Activated CD4-positive, alpha-beta T cell treated with anti-CD3 and anti-CD28 coated beads for 36 hours (primary cell): ENCODE results near the gene PIGX. TPM values are rescaled to one million over a fixed set of nuclear protein-coding genes. Genes with fewer than 3 reads are reported as not detected.
"Not testable (repeated sequence)": the region's sequence is repeated elsewhere in the genome, so short reads cannot be mapped to it uniquely, and the experiment has no call there.

Experiments used
- ATAC-seq: fragments of 200-7000 bp; cut with Tn5 transposase; one replicate; pipeline ENCODE4 v1.10.0; 2021; ENCODE audit warnings: mild to moderate bottlenecking, moderate library complexity
- CTCF ChIA-PET: fragments of 350-600 bp; sonication (Branson Sonifier 250); formaldehyde crosslinking; loops from one replicate; lab custom pipeline; 2021; ENCODE audit warnings: antibody characterized with exemption; lab: Charles Lee
- POLR2A ChIA-PET: fragments of 350-600 bp; sonication (Branson Sonifier 250); formaldehyde crosslinking; loops from one replicate; lab custom pipeline; 2021; ENCODE audit warnings: antibody characterized with exemption, inconsistent platforms; lab: Charles Lee
- DNase-seq: peaks from one replicate; pipeline ENCODE4 v3.0.0-alpha.2; 2020
- H3K27ac Mint-ChIP-seq: one replicate; pipeline ENCODE4 v1.8.0; 2021; ENCODE audit warnings: mixed read lengths
- H3K27me3 Mint-ChIP-seq: one replicate; pipeline ENCODE4 v1.8.0; 2021; ENCODE audit warnings: mixed read lengths
- H3K36me3 Mint-ChIP-seq: one replicate; pipeline ENCODE4 v1.8.0; 2021; ENCODE audit warnings: low read depth, mixed read lengths
- H3K4me1 Mint-ChIP-seq: one replicate; pipeline ENCODE4 v1.8.0; 2021; ENCODE audit warnings: mixed read lengths
- H3K4me3 Mint-ChIP-seq: one replicate; pipeline ENCODE4 v1.8.0; 2021; ENCODE audit warnings: mild to moderate bottlenecking, moderate library complexity, mixed read lengths
- H3K9me3 Mint-ChIP-seq: one replicate; pipeline ENCODE4 v1.8.0; 2021; ENCODE audit warnings: low read depth, mixed read lengths
- intact Hi-C, 2 experiments: fragments of 100-400 bp; cut with DNase I in 1 of 2; cut with micrococcal nuclease in 1 of 2; formaldehyde crosslinking; loops; one replicate each; pipeline versions ENCODE4 v1.14.2 to v1.15.1; 2022 to 2024; cut with DNase I, micrococcal nuclease
- total RNA-seq, 2 experiments: library from RNA; stranded (reverse); gene quantifications; one replicate each; pipeline ENCODE4 v1.2.3, GENCODE V29; 2021

PIGX gene
- total RNA-seq, 2 experiments from 2014 or later, result 37.8 to 42.2 TPM

DNA sequence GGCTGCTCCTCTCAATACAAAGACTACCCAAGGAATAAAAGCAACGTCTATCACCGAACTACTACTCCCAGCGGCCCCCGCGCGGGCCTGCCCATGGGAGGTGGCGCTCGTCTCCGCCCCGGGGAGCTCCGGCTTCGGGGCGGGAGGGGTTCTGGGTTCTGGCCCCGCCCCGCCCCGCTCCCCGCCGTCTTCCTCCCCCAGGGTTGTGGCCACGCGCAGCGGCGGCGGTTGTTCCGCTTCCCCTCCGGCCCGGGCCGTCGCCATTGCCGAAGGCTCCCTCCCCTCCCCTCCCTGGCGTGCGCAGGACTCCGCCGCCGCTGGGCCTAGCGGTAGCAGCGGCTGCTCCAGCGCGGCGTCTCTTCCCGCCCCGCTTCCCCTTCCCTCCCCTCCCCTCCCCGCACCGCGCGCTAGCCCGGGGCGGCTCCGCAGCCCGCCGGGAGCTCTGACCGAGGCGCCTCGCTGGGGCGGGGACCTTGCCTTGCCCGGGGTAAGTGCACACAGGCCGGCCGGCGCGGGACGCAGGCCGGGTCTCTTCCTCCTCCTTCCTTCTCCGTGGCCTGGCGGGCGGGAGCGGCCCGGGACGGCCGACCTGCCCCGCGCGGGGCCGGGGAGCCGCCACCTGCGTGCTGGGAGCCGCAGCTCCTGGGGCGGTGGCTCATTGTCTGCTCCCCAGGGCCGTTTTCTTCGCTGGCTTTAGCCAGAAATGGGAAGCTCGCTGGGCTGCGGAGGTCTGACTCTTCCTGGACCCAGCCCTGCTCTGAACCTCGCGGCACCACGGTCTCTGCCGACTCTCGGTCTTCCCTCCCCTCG lies 27.7 kb downstream of the PIGX start, which contains the start of gene PAK2:
TSS of gene PAK2 (plus strand) at position 187 of the 810 bp plus-strand sequence. CDS start 42,790 bp downstream, outside the sequence.
- intact Hi-C loops, result loop anchor here (1.0 to 5.0 kb wide), 7 partner anchors 28 to 307 kb away; partner anchors contain the start of genes CEP19 (in 2 of the 2), PIGX (in 2 of the 2), NCBP2 (in 1 of the 2) and RNF168 (in 1 of the 2)
- ChIA-PET CTCF (interaction anchor here (0.5 to 1.5 kb wide), 10 partner anchors 14 to 211 kb away, joined by 3 to 5 read pairs (median 3); partner anchors contain the start of genes CEP19 and PIGX), POLR2A (interaction anchor here (0.5 to 2.9 kb wide), 6 partner anchors 14 to 237 kb away, joined by 3 to 10 read pairs (median 3); partner anchors contain the start of genes CEP19, PIGX and SENP5)
- H3K4me1 Mint-ChIP-seq, result peaks cover 25% of the 10 kb centered on the region
- peaks cover 18% of the 10 kb centered on the region for H3K36me3 Mint-ChIP-seq
- DNase-seq (peak; percentile 94), ATAC-seq (peak; percentile 92)
- peak within 1 kb of the TSS; percentile 99 for H3K27ac Mint-ChIP-seq
- peak within 1 kb of the TSS; percentile 93 for H3K4me3 Mint-ChIP-seq
- H3K27me3 Mint-ChIP-seq, result no peaks in the 10 kb centered on the region
- peaks cover 3% of the 10 kb centered on the region for H3K9me3 Mint-ChIP-seq

DNA sequence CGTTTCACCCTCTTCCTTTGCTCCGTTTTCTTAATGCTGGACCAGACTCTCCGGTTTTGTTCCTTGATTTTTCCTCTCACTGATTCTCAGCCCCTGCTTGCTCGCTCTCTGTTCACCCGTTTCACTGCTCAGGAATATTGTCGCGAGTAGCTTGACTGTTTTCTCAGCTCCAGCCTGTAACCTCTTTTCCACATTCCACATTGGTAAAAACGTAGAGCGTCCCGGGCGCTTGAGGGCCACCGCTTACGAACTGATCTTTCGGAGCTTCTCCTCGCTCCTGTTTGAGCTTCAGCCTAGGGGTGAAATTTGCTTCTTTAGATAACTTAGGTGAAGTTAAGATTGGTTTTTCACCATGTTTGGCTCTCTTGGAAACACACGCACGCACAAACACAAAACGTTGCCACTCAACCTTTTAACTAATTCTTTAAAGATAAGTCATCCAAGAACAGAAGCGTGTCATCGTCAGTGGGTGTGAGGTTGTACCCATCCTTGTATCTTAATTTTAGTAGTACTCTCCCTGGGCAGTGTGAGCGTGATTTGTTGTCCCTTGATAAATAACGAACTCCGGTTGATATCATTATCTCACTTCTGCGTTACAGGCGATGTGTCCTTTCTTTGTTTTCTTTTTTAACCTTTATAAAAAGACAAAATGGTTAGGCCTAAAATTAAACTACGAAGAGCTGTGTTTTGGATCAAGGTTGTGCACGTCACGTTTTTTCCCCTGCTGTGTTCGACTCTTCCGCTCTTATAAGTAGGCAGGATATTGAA lies 28.5 kb downstream of the PIGX start:
- ATAC-seq, result peak; percentile 45
- intact Hi-C loops, result loop anchor here (1.0 to 5.0 kb wide), 3 partner anchors 62 to 202 kb away; partner anchors contain the start of gene NCBP2 (in 1 of the 2)
- ChIA-PET POLR2A (interaction anchor here (0.6 to 2.9 kb wide), 4 partner anchors 28 to 238 kb away, joined by 3 to 10 read pairs (median 3); partner anchors contain the start of genes CEP19, PIGX and SENP5), CTCF (interaction anchor here (0.7 to 1.5 kb wide), 9 partner anchors 15 to 212 kb away, joined by 3 to 5 read pairs (median 3); partner anchors contain the start of genes CEP19 and PIGX)
- peak; percentile 69 for DNase-seq
- H3K4me3 Mint-ChIP-seq, result peak overlapping the region; percentile 93
- H3K36me3 Mint-ChIP-seq, result peaks cover 15% of the 10 kb centered on the region
- peaks cover 3% of the 10 kb centered on the region for H3K9me3 Mint-ChIP-seq
- peaks cover 25% of the 10 kb centered on the region for H3K4me1 Mint-ChIP-seq
- peak overlapping the region; percentile 99 for H3K27ac Mint-ChIP-seq
- H3K27me3 Mint-ChIP-seq, result no peaks in the 10 kb centered on the region

DNA sequence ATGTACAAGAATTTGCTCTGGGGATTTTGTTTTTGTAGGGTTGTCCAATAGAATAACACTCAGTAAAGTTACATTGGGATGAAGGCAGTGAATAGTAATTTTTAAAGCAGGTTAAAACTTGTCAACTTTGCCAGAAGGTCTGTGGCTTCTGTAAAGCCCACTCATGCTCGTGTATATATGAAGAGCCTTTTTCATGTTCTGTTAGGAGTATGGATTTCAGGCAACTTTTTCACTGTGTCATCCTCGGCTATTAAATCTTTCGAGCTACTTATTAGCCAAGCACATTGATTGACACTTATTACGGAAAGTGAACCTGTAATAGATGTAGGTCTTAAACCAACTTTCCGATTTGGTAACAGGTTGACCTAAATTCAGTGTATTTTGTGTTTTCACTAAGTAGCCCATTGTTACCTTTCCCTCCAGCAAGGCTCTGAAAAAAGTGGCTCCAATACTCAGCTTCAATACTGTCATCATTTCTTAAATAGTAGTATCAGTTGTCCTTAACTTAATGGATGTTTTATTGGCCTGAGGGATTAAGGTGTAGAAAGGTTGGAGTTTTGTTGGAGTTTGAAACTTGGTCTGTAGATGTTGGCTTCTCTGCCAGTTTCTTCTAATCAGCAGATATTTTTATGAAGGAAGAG lies 29.2 kb downstream of the PIGX start:
- peak overlapping the region; percentile 99 for H3K27ac Mint-ChIP-seq
- H3K4me1 Mint-ChIP-seq, result peaks cover 29% of the 10 kb centered on the region
- POLR2A ChIA-PET, result interaction anchor here (2.9 kb wide), 1 partner anchor 29 kb away, joined by 10 read pairs; the partner anchor contains the start of genes CEP19 and PIGX
- peak overlapping the region; percentile 93 for H3K4me3 Mint-ChIP-seq
- DNase-seq (no peak), ATAC-seq (no peak)
- intact Hi-C loops, result loop anchor here in 1 of 2 experiments (5.0 kb wide), 1 partner anchor 61 kb away; no protein-coding TSS in a partner anchor
- H3K36me3 Mint-ChIP-seq, result peaks cover 21% of the 10 kb centered on the region
- CTCF ChIA-PET, result interaction anchor here (0.7 to 1.5 kb wide), 4 partner anchors 16 to 56 kb away, joined by 3 to 4 read pairs (median 3); no protein-coding TSS in a partner anchor
- no peaks in the 10 kb centered on the region for H3K27me3 Mint-ChIP-seq
- peaks cover 3% of the 10 kb centered on the region for H3K9me3 Mint-ChIP-seq

DNA sequence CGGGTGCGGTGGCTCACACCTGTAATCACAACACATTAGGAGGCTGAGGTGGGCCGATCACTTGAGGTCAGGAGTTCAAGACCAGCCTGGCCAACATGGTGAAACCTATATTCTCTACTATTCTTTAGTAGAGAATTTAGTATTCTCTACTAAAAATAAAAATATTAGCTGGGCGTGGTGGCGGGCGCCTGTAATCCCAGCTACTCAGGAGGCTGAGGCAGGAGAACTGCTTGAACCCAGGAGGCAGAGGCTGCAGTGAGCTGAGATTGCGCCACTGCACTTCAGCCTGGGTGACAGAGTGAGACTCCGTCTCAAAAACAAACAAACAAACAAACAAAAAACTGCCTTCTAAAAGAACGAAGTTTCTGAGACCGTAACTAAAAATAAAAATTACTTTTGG lies 31.4 kb downstream of the PIGX start:
- H3K36me3 Mint-ChIP-seq, result peaks cover 30% of the 10 kb centered on the region
- H3K27ac Mint-ChIP-seq, H3K9me3 Mint-ChIP-seq, H3K4me3 Mint-ChIP-seq, POLR2A ChIA-PET, DNase-seq, ATAC-seq, H3K27me3 Mint-ChIP-seq: not testable (repeated sequence)
- intact Hi-C loops, result loop anchor here in 1 of 2 experiments (5.0 kb wide), 1 partner anchor 59 kb away; no protein-coding TSS in a partner anchor
- H3K4me1 Mint-ChIP-seq, result peaks cover 43% of the 10 kb centered on the region
- CTCF ChIA-PET, result interaction anchor here (1.4 kb wide), 1 partner anchor 215 kb away, joined by 4 read pairs; no protein-coding TSS in a partner anchor

DNA sequence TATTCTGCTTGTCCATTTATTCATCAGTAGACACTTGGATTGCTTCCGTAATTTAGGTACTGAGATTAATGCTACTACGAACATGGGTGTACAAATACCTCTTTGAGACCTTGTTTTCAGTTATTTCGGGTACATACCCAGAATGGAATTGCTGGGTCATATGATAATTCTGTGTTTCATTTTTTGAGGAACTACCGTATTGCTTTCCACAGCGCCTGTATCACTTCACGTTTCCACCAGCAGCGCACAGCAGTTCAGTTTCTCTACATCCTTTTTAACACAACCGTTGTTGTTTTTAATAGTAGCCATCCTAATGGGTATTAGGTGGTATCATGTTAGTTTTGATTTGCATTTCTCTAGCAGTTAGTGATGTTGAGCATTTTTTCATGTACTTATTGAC lies 36.9 kb downstream of the PIGX start:
- intact Hi-C loops, result no loop called here
- H3K27ac Mint-ChIP-seq, result no peak overlapping the region
- no peak for DNase-seq
- H3K27me3 Mint-ChIP-seq, result no peaks in the 10 kb centered on the region
- peaks cover 56% of the 10 kb centered on the region for H3K36me3 Mint-ChIP-seq
- H3K9me3 Mint-ChIP-seq, result peaks cover 2% of the 10 kb centered on the region
- CTCF ChIA-PET, result no interaction called here
- no peak for ATAC-seq
- H3K4me1 Mint-ChIP-seq, result peaks cover 56% of the 10 kb centered on the region
- no peak overlapping the region for H3K4me3 Mint-ChIP-seq
- POLR2A ChIA-PET, result no interaction called here

DNA sequence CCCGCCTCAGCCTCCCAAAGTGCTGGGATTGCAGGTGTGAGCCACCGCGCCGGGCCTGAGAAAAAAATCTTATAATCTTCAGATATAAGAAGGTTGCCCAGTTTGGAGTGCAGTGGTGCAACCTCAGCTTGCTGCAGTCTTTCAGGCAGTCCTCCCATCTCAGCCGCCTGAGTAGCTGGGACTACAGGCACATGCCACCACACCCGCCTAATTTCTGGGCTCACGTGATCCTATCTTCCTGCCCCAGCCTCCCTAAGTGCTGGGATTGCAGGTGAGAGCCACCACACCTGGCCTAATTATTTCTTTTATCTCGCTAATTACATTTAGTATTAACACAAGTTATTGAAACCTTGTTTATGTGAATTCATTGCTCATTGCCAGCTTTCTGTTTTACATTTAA lies 41.0 kb downstream of the PIGX start:
- ATAC-seq, result peak; percentile 7
- H3K27ac Mint-ChIP-seq, result peak overlapping the region; percentile 13
- intact Hi-C loops, result no loop called here
- POLR2A ChIA-PET, result no interaction called here
- CTCF ChIA-PET, result interaction anchor here (1.7 kb wide), 1 partner anchor 144 kb away, joined by 6 read pairs; no protein-coding TSS in a partner anchor
- DNase-seq, result no peak
- H3K27me3 Mint-ChIP-seq, result no peaks in the 10 kb centered on the region
- H3K4me1 Mint-ChIP-seq, result peaks cover 58% of the 10 kb centered on the region
- no peak overlapping the region for H3K4me3 Mint-ChIP-seq
- H3K36me3 Mint-ChIP-seq, result peaks cover 79% of the 10 kb centered on the region
- peaks cover 20% of the 10 kb centered on the region for H3K9me3 Mint-ChIP-seq

DNA sequence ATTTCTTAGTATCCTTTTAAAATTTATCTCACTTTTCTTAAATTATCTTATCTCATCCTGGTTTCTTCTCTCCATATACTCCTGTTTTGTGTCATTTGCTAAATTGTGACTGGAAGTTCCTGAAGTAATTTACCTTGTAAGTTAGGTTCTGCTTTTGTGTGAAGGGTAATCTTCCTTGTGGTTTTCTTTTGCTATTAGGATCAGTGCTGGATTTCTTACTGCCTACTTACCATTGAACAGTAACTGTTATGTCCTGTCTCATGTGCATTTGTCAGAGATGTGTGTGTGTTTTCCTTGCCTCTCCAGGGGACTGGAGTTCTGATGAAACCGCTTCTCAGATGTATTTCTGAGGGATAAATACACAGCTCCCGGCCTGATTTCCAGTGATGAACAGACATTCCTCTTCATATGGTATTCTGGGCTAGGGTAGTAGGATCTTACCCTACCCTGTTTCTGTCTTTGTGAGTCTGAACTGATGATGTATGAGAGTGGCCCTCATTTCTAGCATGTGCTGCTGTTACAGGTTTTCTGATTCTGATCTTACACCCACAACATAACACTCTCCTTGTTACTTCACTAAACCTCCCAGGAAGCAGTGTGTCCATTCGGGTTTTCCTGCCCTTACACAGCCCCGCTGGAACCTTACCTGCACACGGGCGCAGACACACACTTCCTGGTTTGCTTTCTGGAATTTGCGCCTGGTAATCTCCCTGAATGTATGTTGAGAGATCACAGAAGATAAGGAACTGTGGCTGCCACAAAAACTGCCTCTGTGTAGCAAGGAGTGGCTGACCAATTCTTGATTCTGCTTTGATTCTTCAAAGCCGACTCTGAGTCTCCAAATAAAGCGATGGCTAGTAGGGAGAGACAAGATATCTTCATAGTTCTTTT lies 42.2 kb downstream of the PIGX start:
- ChIA-PET POLR2A (no interaction called here), CTCF (no interaction called here)
- Mint-ChIP-seq H3K27me3 (no peaks in the 10 kb centered on the region), H3K9me3 (peaks cover 20% of the 10 kb centered on the region), H3K4me3 (no peak overlapping the region), H3K4me1 (peaks cover 55% of the 10 kb centered on the region), H3K36me3 (peaks cover 69% of the 10 kb centered on the region), H3K27ac (peak overlapping the region; percentile 38)
- DNase-seq (no peak), ATAC-seq (no peak)
- intact Hi-C loops, result no loop called here

DNA sequence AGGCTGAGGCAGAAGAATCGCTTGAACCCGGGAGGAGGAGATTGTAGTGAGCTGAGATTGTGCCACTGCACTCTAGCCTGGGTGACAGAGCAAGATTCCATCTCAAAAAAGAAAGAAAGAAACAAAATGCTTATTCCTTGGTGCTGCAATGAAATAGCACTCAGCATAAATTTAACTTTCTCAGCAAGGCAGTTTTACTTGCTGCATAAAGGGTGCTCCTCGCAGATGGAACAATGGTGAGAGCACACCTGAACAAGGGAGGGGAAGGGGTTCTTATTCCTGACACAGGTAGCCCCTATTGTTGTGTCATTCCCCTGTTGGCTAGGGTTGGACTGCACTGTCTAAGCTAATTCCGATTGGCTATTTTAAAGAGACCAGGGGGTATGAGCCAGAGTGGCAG lies 44.6 kb downstream of the PIGX start:
- intact Hi-C loops, result no loop called here
- ChIA-PET POLR2A (no interaction called here), CTCF (interaction anchor here (0.9 kb wide), 1 partner anchor 17 kb away, joined by 3 read pairs; the partner anchor contains the start of gene PAK2)
- Mint-ChIP-seq H3K27ac (peak overlapping the region; percentile 21), H3K4me1 (peaks cover 45% of the 10 kb centered on the region), H3K4me3 (no peak overlapping the region), H3K36me3 (peaks cover 63% of the 10 kb centered on the region), H3K27me3 (no peaks in the 10 kb centered on the region), H3K9me3 (peaks cover 18% of the 10 kb centered on the region)
- no peak for DNase-seq
- no peak for ATAC-seq

DNA sequence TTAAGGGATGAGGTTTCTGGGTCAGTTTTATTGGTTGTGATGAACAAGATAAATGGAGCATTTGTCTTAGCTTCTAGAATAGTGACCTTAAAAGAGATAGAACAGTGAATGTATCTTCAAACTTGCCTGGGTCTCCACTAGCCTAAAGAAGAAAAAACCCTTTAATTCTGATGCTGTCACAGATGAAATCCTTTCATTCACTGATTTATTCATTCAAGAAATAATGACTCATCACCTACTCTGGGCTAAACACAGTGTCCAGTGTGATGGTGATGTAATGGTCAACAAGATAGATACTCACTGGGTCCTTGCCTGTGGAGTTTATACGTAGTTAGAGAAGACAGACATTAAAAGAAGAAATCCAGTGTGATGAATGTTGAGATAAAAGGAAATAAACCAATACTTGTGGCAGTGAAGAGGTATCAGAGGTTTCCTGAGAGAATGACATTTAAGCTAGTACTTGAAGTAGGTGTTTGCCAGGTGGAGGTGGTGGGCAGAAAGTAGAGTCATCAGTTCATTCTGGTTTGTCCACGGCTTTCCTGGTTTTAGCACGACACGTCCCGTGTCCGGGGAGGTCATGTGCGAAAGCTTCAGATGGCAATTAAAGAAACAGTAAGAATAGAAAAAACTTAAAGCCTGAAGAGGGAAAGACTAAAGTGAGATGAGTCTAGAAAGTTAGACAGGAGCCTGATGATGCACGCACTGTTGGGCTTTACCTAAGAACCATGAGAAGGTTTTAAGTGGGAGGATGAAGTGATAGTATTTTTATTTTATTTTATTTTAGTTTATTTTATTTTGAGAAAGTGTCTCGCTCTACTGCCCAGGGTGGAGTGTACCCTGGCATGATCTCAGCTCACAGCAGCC lies 45.9 kb downstream of the PIGX start:
- Mint-ChIP-seq H3K9me3 (peaks cover 18% of the 10 kb centered on the region), H3K4me3 (no peak overlapping the region), H3K36me3 (peaks cover 64% of the 10 kb centered on the region), H3K27me3 (no peaks in the 10 kb centered on the region), H3K27ac (peak overlapping the region; percentile 22), H3K4me1 (peaks cover 48% of the 10 kb centered on the region)
- intact Hi-C loops, result no loop called here
- peak; percentile 64 for ATAC-seq
- DNase-seq, result peak; percentile 22
- ChIA-PET POLR2A (no interaction called here), CTCF (interaction anchor here (0.7 to 1.4 kb wide), 3 partner anchors 13 to 248 kb away, joined by 3 to 6 read pairs (median 5); no protein-coding TSS in a partner anchor)
